Panc1 (cell line): ENCODE measurements around the gene PAPPA.

Experiments used
- CTCF ChIP-seq: fragments of 450-650 bp; IDR thresholded peaks from 2 replicates; pipeline ENCODE4 v1.5.1; 2017; ENCODE audit warnings: mild to moderate bottlenecking
- TCF7L2 ChIP-seq: IDR thresholded peaks from 2 replicates; pipeline ENCODE4 v1.6.1; 2011; ENCODE audit warnings: mild to moderate bottlenecking, low read depth, low read length, inconsistent platforms

DNA sequence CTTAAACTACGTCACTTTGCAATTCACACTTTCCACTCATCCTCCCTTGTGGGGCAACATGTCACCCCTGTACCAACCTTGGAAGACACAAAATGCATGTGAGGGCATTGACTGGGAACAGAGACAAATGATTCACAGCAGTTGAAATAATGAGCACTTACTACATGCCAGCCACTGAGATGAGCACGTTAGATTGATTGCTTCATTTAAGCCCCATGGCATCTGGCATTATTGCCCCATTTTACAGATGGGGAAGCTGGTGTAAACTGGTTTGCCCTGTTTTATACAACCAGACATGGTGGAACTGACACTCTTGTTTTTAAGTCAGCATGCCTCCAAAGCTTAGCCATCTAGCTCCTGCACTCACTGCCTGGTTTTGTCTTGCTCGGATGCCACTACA is 204.7 kb downstream of the PAPPA start:
- TF ChIP-seq CTCF: no peak
- TF ChIP-seq TCF7L2: no peak
